ENCODE results near the gene CD300A.

Gene CD300A

GRCh38 chr17:74466111-74466827, at the start of gene CD300A:
CD300A (plus strand) TSS chr17:74466634; CDS start chr17:74466704, 70 bp downstream.
- Histone ChIP-seq H3K4me3 (ENCODE audit: low read depth in 1 of 2, low read length in 1 of 2) (peak within 1 kb of the TSS; percentile 70 to 90), H3K27ac (peak within 1 kb of the TSS; percentile 98), H3K4me1 (ENCODE audit: control insufficient read depth in 1 of 2, insufficient read depth in 1 of 2, low read depth in 1 of 2, low read length in 1 of 2) (peaks cover 86 to 94% of the 10 kb centered on the region in 2 experiments)

GRCh38 chr17:74417178-74418045, 49.0 kb upstream of the CD300A start:
- no peak for TF ChIP-seq CTCF (IDR thresholded peaks at IDR 0.05)
- no peaks in the 10 kb centered on the region for H3K9me3 ChIP-seq
- peaks cover 8% of the 10 kb centered on the region for H3K27me3 ChIP-seq
- H3K4me1 ChIP-seq (ENCODE audit: control insufficient read depth in 1 of 2, insufficient read depth in 1 of 2, low read depth in 1 of 2, low read length in 1 of 2), result no peaks in the 10 kb centered on the region
- no peak overlapping the region for H3K27ac ChIP-seq
- H3K4me3 ChIP-seq (ENCODE audit: low read depth in 1 of 2, low read length in 1 of 2), result no peak overlapping the region
- no peaks in the 10 kb centered on the region for H3K36me3 ChIP-seq

More at GRCh38 chr17:74466111-74466827, at the start of gene CD300A:
- no peak for TF ChIP-seq CTCF (IDR thresholded peaks at IDR 0.05)
- no peaks in the 10 kb centered on the region for H3K9me3 ChIP-seq
- H3K36me3 ChIP-seq, result peaks cover 10% of the 10 kb centered on the region
- H3K27me3 ChIP-seq, result no peaks in the 10 kb centered on the region

GRCh38 chr17:74419928-74420411, 46.5 kb upstream of the CD300A start:
- Histone ChIP-seq H3K9me3 (no peaks in the 10 kb centered on the region), H3K27me3 (peaks cover 14% of the 10 kb centered on the region), H3K36me3 (no peaks in the 10 kb centered on the region), H3K4me3 (ENCODE audit: low read depth in 1 of 2, low read length in 1 of 2) (no peak overlapping the region), H3K4me1 (ENCODE audit: control insufficient read depth in 1 of 2, insufficient read depth in 1 of 2, low read depth in 1 of 2, low read length in 1 of 2) (no peaks in the 10 kb centered on the region), H3K27ac (no peak overlapping the region)
- no peak for TF ChIP-seq CTCF (IDR thresholded peaks at IDR 0.05)

- no peaks in the 10 kb centered on the region for H3K9me3 ChIP-seq
- H3K4me1 ChIP-seq (ENCODE audit: control insufficient read depth in 1 of 2, insufficient read depth in 1 of 2, low read depth in 1 of 2, low read length in 1 of 2), result no peaks in the 10 kb centered on the region
- H3K27ac ChIP-seq, result no peak overlapping the region
- no peaks in the 10 kb centered on the region for H3K36me3 ChIP-seq
- peaks cover 45% of the 10 kb centered on the region for H3K27me3 ChIP-seq
- H3K4me3 ChIP-seq (ENCODE audit: low read depth in 1 of 2, low read length in 1 of 2), result no peak overlapping the region
- no peak for TF ChIP-seq CTCF (IDR thresholded peaks at IDR 0.05)
Measured at GRCh38 chr17:74424117-74424516, 42.3 kb upstream of the CD300A start.

- no peak for TF ChIP-seq CTCF (IDR thresholded peaks at IDR 0.05)
Measured at GRCh38 chr17:74424657-74425056, 41.8 kb upstream of the CD300A start.

More at GRCh38 chr17:74424657-74425056, 41.8 kb upstream of the CD300A start:
- no peaks in the 10 kb centered on the region for H3K9me3 ChIP-seq
- H3K4me3 ChIP-seq (ENCODE audit: low read depth in 1 of 2, low read length in 1 of 2), result no peak overlapping the region
- H3K27ac ChIP-seq, result no peak overlapping the region
- H3K36me3 ChIP-seq, result no peaks in the 10 kb centered on the region
- no peaks in the 10 kb centered on the region for H3K4me1 ChIP-seq (ENCODE audit: control insufficient read depth in 1 of 2, insufficient read depth in 1 of 2, low read depth in 1 of 2, low read length in 1 of 2)
- H3K27me3 ChIP-seq, result peaks cover 51% of the 10 kb centered on the region
